HG02852 (cell line): ENCODE results near the gene SHISAL2A.

ENCODE experiments used
- ATAC-seq: cut with Tn5 transposase; IDR thresholded peaks from one replicate; pipeline ENCODE4 v1.9.1; 2021; ENCODE audit warnings: mild to moderate bottlenecking, moderate library complexity; ENCODE audit not compliant: unreplicated experiment

SHISAL2A gene

GRCh38 chr1:52658795-52659194, 25.8 kb downstream of the SHISAL2A start:
- ATAC-seq: no peak

- ATAC-seq: no peak
These were observed 26.4 kb downstream of the SHISAL2A start for GRCh38 chr1:52659356-52659755.

DNA sequence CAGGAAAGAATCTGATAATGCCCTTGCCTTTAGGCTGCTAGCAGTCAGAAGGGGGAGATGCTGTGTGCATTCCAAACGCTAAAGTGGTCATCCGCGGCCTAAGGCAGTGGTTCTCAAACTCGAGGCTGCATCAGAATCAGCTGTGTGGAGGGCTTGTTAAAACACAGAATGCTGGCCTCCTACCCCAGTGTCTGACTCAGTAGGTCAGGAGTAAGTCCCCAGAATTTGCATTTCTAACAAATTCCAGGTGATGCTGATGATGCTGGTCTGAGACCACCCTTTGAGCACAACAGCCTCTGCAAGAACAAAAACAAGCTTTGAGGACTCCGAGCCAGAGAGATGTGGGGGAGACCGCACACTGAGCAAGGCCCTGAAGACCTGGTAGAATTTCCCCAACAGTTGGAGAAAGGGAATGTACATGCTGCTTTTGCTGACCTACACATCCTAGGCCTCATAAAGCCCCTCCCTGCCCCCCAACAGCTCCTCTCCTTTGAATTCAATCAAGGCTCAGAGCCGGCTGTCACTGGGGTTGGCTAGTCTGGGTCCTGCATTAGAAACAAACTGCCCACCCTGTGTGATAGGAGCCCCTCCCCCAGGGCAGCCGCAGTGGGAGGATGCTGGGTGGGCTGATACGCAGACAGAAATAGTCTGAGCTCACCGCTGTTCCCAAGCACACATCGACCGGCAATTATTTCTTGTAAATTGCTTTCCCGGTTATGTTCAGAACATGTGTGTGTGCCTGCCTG, 27.1 kb downstream of the SHISAL2A start:
- ATAC-seq: no peak

DNA sequence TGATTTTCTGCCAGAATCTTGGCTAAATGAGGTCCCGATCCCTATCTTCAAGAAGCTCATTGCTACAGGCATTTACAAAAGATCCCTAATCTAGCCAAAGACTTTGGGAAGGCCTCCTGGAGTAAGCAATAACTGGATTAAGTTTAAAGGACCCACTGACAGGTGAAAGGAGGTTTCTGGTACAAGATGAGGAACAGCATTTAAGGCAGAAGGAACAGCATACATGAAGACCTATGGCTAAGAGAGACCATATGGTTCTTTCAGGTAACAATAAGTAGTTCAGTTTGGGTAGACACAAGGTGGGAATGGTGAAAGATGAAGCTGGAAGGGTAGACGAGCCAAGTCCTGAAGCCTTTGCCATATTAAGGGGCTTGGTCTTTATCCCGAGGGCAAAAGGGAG, 27.8 kb downstream of the SHISAL2A start:
- no peak for ATAC-seq

GRCh38 chr1:52662645-52663313, 29.8 kb downstream of the SHISAL2A start:
- ATAC-seq: no peak

GRCh38 chr1:52663716-52664115, 30.7 kb downstream of the SHISAL2A start:
- no peak for ATAC-seq

- ATAC-seq: no peak
These were observed 32.3 kb downstream of the SHISAL2A start for GRCh38 chr1:52665006-52665941.

DNA sequence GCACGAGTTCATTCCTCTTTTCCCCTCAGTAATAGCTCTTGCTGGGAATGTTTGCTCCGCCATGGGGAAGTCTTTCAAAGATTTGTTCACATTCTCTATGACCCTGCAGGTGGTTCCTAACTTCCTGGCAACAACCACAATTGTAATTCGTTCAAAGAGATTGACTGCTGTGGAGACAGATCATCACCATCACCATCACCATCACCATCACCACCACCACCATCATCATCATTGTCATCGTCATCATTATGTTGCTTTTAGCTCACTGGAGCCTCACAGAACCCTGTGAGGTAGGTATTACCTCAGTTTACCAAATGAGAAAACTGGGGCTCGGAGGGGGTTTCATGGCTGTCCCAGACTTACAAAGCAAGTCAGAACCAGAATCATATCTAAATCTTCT, 34.3 kb downstream of the SHISAL2A start:
- ATAC-seq: no peak

DNA sequence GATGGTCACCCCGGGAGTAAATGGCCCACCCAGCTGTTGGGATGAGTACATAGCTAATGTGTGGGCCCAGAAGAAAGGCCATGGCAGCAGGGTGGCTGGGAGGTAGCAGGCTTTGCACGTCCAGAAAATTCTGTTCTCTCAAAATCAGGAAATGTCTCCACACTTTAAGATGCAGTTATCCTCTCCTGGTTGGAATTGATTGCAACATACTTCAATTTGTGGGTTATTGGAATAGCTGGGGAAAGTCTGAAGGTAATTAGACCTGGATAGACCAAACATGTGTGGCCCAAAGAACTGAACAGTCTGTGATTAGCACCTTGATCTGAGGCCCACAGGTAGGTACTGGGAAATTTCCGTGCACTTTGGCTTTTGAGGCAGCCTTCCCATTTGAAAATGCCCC, 35.0 kb downstream of the SHISAL2A start:
- no peak for ATAC-seq

- ATAC-seq: no peak
These were observed 35.7 kb downstream of the SHISAL2A start for GRCh38 chr1:52668711-52669110.

GRCh38 chr1:52669696-52670095, 36.7 kb downstream of the SHISAL2A start:
- no peak for ATAC-seq

DNA sequence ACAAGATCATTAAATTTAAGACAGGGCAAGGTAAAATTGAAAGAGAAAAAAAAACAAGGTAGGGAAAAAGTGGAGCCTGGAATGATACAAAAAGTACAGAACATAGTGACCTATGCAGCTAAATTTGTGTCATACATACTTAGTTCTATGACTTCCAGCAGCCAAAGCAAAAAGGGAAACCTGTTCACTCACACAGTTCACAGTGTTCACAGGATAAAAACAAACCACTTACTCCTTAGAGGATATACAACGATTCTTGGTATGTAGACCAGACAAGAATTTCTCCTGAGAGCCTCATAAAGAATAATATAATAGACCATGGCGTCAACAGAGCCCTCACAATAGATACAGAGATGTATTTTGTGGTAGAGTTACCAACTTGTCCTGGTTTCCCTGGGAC, 37.6 kb downstream of the SHISAL2A start:
- ATAC-seq: no peak

DNA sequence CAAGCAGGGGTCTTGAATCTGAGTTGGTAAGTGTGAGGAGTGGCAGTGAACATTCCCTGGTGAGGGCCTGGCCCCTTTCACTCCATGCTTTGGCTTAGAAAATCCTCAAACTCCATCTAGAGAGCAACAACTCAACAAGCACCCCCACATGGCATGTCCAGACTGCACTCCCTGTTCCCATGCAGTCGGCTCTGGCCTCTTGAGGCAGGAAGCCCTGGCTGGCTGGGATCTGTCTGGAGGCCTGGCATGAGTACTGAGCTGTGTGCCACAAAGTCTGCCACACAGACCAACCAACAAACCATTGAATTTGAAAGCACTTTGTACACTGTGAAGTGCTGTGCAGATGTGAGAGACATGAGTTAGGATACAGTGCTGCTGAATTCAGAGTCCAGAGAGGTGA, 40.0 kb downstream of the SHISAL2A start:
- ATAC-seq: no peak

- ATAC-seq: no peak
These were observed 40.5 kb downstream of the SHISAL2A start for GRCh38 chr1:52673513-52673912.

GRCh38 chr1:52674497-52675384, 41.8 kb downstream of the SHISAL2A start:
- no peak for ATAC-seq

- ATAC-seq: no peak
These were observed 43.4 kb downstream of the SHISAL2A start for GRCh38 chr1:52676249-52676903.

- ATAC-seq: no peak
These were observed 44.3 kb downstream of the SHISAL2A start for GRCh38 chr1:52677076-52677806.

DNA sequence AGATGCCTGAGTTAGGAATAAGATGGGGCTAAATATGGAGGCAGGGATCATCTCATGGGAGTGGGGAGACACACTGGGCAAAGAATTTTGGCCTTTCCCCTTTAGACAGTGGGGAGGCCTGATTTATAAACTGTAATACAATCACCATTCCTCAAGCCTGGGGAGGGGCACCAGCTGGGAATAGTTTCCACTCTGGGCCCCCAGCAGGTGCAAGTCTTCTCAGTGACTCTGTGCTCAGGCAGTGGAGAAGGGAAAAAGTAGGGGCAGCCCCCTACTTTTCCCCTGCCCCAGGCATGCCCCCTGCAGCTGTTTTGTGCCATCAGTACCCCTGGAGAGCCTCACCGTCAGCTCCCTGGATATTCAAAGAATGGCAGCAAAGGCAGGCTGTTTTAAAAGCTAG, 46.1 kb downstream of the SHISAL2A start:
- ATAC-seq: no peak

DNA sequence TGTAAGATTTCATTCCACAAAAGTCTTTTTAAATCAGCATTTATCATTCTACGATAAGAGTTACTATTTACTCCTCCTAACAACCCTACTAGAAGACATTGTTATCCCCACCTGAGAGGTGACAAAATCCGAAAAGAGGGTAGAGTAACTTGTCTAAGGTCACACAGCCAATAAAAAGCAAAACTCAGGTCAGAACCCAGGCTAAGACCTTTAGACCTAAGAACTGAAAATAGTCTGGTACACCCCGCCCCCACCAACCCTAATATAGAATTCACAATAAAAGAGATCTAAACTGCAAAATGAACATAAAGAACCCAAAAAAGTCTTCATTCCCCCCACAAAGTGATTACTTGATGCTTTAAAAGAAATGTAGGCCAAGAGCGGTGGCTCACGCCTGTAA, 46.5 kb downstream of the SHISAL2A start:
- ATAC-seq: no peak
